K562 (cell line): Measurements from ENCODE around the gene SFN. TPM values are rescaled to one million over a fixed set of nuclear protein-coding genes. Genes with fewer than 3 reads are reported as not detected.

Source experiments
- ARID4B ChIP-seq: sonication (generic); formaldehyde crosslinking; IDR thresholded peaks from 2 replicates; pipeline ENCODE4 v1.8.0; 2022; ENCODE audit warnings: mild to moderate bottlenecking, missing genetic modification reagents
- CEBPB ChIP-seq: fragments of 450-650 bp; IDR thresholded peaks from 2 replicates; pipeline ENCODE4 v1.6.1; 2016; ENCODE audit warnings: missing genetic modification characterization, missing compliant biosample characterization
- CHD4 ChIP-seq: fragments of 200-600 bp; sonication (generic); IDR thresholded peaks from 3 replicates; pipeline ENCODE4 v1.6.1; 2012; ENCODE audit warnings: low read depth, mild to moderate bottlenecking, mixed read lengths, low read length, inconsistent platforms; ENCODE audit not compliant: insufficient read depth, insufficient replicate concordance, poor library complexity, severe bottlenecking
- CSDE1 ChIP-seq, 2 experiments: fragments of 450-650 bp; IDR thresholded peaks; 2 replicates each; pipeline ENCODE4 v1.6.1; 2016; ENCODE audit warnings: mild to moderate bottlenecking in 1 of 2
- DPF2 ChIP-seq: fragments of 450-650 bp; IDR thresholded peaks from 2 replicates; pipeline ENCODE4 v1.6.1; 2016
- FOXA3 ChIP-seq, 2 experiments: fragments of 450-650 bp in 1 of 2; sonication (generic) in 1 of 2; formaldehyde crosslinking; IDR thresholded peaks in 1 of 2; conservative IDR thresholded peaks in 1 of 2; 2 replicates each; pipeline versions ENCODE4 v1.4.0 to v1.8.0; 2020 to 2022; ENCODE audit warnings: mild to moderate bottlenecking in 2 of 2, missing genetic modification reagents in 1 of 2
- GMEB1 ChIP-seq: fragments of 250-450 bp; sonication (Bioruptor Pico); IDR thresholded peaks from 2 replicates; pipeline ENCODE4 v1.4.0; 2020; ENCODE audit warnings: mild to moderate bottlenecking
- HMBOX1 ChIP-seq: sonication (generic); IDR thresholded peaks from 2 replicates; pipeline ENCODE4 v1.6.1; 2016
- HSF4 ChIP-seq: fragments of 250-450 bp; sonication (Bioruptor Pico); IDR thresholded peaks from 2 replicates; pipeline ENCODE4 v2.1.2; 2022; ENCODE audit warnings: mild to moderate bottlenecking, moderate library complexity, borderline replicate concordance
- KLF10 ChIP-seq: fragments of 250-450 bp; sonication (Bioruptor Pico); IDR thresholded peaks from 2 replicates; pipeline ENCODE4 v1.6.1; 2021; ENCODE audit warnings: matching md5 sums
- NCOA2 ChIP-seq, 2 experiments: fragments of 450-650 bp; IDR thresholded peaks; 2 replicates each; pipeline ENCODE4 v1.6.1; 2018; ENCODE audit warnings: mild to moderate bottlenecking in 2 of 2, moderate library complexity in 1 of 2; ENCODE audit not compliant: partially characterized antibody in 2 of 2
- PHB2 ChIP-seq: fragments of 450-650 bp; IDR thresholded peaks from 2 replicates; pipeline ENCODE4 v1.6.1; 2017; ENCODE audit warnings: low read depth
- RBM17 ChIP-seq: fragments of 200-400 bp; formaldehyde crosslinking; IDR thresholded peaks from 2 replicates; pipeline ENCODE4 v1.6.1; 2017; ENCODE audit warnings: low read depth, mild to moderate bottlenecking, low read length, borderline replicate concordance
- STAT5B ChIP-seq: fragments of 250-450 bp; sonication (Bioruptor Pico); IDR thresholded peaks from 2 replicates; pipeline ENCODE4 v1.8.0; 2021; ENCODE audit warnings: mild to moderate bottlenecking, inconsistent platforms
- TGIF2 ChIP-seq: sonication (generic); formaldehyde crosslinking; IDR thresholded peaks from 2 replicates; pipeline ENCODE4 v1.8.1; 2022; ENCODE audit warnings: mild to moderate bottlenecking, missing genetic modification reagents, moderate library complexity
- THAP12 ChIP-seq: fragments of 250-450 bp; sonication (Bioruptor Pico); IDR thresholded peaks from 2 replicates; pipeline ENCODE4 v1.9.0; 2021; ENCODE audit warnings: mild to moderate bottlenecking, inconsistent platforms
- ZNF165 ChIP-seq: fragments of 250-450 bp; sonication (Bioruptor Pico); IDR thresholded peaks from 2 replicates; pipeline ENCODE4 v1.4.0; 2020; ENCODE audit warnings: borderline replicate concordance
- polyA plus RNA-seq, 8 experiments: library from polyadenylated mRNA; depleted of rRNA in 4 of 8; stranded (reverse) in 5 of 8; unstranded in 3 of 8; fragments of >200 nt; fragmentation: Nextera tagmentation in 2 of 8; fragmentation: Illumina TruSeq in 1 of 8; extraction: Ambion mirVana in 2 of 8; extraction: Trizol in 1 of 8; gene quantifications; 2 replicates each; pipeline versions ENCODE4 v1.2.1 to v1.2.3, GENCODE V29; 2011 to 2014; ENCODE audit warnings: inconsistent platforms in 1 of 8, missing spikeins in 1 of 8
- total RNA-seq, 7 experiments: library from RNA; depleted of rRNA in 6 of 7; stranded (reverse); fragments of >200 nt in 6 of 7; fragmentation: Illumina TruSeq in 2 of 7; extraction: Trizol in 2 of 7; gene quantifications; 2 replicates each; pipeline versions ENCODE4 v1.2.1 to v1.2.3, GENCODE V29; 2011 to 2021; ENCODE audit warnings: low replicate concordance in 1 of 7

SFN gene
- total and polyA plus RNA-seq, 9 of the 15 experiments (the other 6 are each of a cell fraction or from before 2014, with no cell fraction given): 0.10 to 3.8 (median 2.0) TPM

- no peak for TF ChIP-seq HMBOX1
- TF ChIP-seq CEBPB: no peak
- no peak for TF ChIP-seq THAP12 (CRISPR knock-in tag)
- TF ChIP-seq PHB2: no peak
- no peak for TF ChIP-seq TGIF2 (CRISPR knock-in tag)
- no peak for TF ChIP-seq CHD4
- no peak for TF ChIP-seq RBM17
- TF ChIP-seq FOXA3 (CRISPR knock-in tag; conservative IDR thresholded peaks at IDR 0.05 in 1 of 2, IDR thresholded peaks at IDR 0.05 in 1 of 2): peak in 1 of 2 experiments; percentile 35; a peak in 1 of 4 replicates
- TF ChIP-seq HSF4 (CRISPR knock-in tag): no peak
- TF ChIP-seq NCOA2 (IDR thresholded peaks at IDR 0.05; ENCODE audit: partially characterized antibody in 2 of 2): no peak
- no peak for TF ChIP-seq KLF10 (CRISPR knock-in tag)
- no peak for TF ChIP-seq STAT5B (CRISPR knock-in tag)
- no peak for TF ChIP-seq ZNF165 (CRISPR knock-in tag)
- TF ChIP-seq GMEB1: peak; percentile 59
- peak; percentile 59; the same call in 1 of the 2 replicates for TF ChIP-seq ARID4B (CRISPR knock-in tag)
- no peak for TF ChIP-seq DPF2
- no peak for TF ChIP-seq CSDE1 (IDR thresholded peaks at IDR 0.05)
Observed at GRCh38 chr1:26864610-26865480, 1.9 kb downstream of the SFN start (continued).
